ENCODE results near the gene HERC4.
"Not testable (repeated sequence)": the region's sequence is repeated elsewhere in the genome, so short reads cannot be mapped to it uniquely, and the experiment has no call there.

The HERC4 gene

DNA sequence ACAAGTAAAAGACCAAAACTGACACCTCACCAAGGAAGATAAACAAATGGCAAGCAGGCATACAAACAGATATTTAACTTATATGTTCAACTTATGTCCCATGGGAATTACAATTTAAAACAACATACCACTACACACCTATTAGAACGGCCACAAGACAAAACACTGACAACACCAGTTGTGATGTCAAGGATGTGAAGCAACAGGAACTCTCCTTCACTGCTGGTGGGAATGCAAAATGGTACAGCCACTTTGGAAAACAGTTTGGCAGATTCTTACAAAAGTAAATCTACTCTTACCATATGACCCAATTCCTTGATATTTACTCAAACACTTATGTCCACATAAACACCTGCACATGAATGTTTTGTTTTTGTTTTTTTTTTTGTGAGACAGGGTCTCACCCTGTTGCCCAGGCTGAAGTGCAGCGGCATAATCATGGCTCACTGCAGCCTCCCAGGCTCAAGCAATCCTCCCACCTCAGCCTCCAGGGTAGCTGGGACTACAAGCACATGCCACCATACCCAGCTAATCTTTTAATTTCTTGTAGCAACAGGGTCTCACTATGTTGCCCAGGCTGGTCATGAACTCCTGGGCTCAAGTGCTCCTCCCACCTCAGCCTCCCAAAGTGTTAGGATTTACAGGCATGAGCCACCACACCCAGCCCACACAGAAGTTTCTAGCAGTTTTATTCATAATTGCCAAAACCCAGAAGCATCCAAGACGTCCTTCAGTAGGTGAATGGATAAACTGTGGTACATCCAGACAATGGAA is 27.3 kb downstream of the HERC4 start:
- no peak for DNase-seq (ENCODE audit: low read depth in 2 of 2)

DNA sequence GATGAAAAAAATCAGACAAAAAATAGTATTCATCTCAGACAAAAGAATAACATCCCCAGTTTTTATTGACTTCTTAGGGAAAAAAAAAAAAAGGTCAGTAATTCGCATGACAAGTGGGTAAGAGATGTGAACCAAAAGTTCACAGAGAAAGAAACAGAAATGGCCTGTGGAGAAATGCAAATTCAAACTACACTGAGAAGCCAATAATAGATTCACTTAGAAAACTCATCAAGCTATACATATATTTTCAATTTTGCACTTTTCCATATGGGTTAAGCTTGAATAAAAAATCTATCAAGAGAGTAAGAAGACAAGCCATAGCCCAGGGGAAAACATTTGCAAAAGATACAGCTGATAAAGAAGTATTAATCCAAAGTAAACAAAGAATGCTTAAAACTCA is 28.0 kb downstream of the HERC4 start:
- no peak for DNase-seq (ENCODE audit: low read depth in 2 of 2)

DNA sequence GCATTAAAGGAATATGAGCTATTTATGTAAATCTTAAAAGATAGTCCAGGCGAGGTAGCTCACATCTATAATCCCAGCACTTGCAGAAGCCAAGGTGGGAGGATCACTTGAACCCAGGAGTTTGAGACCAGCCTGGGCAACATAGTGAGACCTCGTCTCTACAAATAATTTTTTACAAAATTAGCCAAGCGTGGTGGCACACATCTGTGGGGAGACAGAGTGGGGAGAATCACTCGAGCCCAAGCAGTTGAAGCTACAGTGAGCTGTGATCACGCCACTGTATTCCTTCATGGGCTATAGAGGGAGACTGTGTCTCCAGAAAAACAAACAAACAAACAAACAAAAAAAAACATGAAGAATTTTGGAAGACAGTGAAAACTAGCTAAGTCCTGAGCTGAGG is 28.4 kb downstream of the HERC4 start:
- no peak for DNase-seq (ENCODE audit: low read depth in 2 of 2)

DNA sequence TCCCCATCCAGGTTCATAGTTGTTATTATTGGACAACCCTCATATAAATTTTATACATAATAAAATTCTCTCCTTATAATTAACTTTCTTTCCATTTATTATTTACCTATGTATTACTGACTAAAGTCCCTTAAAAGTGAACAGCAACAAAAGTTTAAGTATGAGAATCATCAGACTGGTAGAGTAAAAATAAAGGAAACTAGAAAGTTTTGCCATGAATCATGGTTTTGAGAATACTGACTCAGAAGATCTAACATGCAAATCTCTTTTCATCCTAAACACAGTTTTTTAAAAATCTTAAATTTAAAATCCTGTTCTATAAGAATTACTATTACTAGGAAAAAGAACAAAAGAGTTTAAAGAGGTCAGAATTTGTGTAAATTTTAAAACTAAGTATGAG is 32.1 kb downstream of the HERC4 start:
- DNase-seq (ENCODE audit: low read depth in 2 of 2), result no peak

DNA sequence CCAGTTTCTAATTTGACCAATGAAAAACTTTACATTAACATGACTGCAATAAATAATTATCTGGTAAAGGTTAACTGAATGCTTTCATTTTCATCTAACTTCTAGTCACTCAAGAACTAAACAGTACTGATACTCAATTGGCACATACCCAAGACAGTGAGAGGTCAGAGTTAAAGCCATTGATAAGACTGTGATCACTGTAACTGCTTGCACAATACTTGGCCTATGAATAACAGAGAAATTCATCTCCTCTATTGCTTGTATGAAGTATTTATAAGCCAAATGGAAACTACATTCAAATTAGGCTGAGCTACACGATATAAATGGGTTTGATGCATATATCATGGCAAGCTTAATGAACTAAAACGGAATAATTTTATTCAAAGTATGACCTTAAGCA is 43.0 kb downstream of the HERC4 start:
- DNase-seq (ENCODE audit: low read depth in 2 of 2), result no peak

DNA sequence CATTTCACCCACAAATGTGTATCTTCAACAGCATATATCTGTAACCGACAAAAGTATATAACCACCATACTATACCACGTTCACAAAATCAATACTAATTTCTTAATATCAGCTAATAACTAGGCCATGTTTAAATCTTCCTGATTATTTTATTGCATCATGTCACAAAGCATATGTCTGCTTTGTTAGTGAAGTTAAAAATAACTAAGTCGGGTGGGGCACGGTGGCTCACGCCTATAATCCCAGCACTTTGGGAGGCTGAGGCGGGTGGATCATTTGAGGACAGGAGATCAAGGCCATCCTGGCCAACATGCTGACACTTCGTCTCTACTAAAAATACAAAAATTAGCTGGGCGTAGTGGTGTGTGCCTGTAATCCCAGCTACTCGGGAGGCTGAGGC is 47.7 kb downstream of the HERC4 start:
- no peak for DNase-seq (ENCODE audit: low read depth in 2 of 2)

DNA sequence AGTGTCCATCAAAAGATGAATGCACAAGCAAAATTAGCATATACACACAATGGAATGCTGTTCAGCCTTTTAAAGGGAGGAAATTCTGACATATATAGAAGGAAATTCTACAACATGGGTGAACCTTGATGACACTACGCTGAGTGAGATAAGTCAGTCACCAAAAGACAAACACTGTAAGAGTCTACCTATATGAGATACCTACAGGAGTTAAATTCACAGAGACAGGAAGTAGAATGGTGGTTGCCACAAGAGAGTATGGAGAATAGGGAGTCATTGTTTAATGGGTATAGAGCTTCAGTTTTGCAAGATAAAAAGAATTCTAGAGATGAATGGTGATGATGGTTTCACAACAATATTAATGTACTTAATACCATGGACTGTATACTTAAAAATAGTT is 51.8 kb downstream of the HERC4 start:
- no peak for DNase-seq (ENCODE audit: low read depth in 2 of 2)

DNA sequence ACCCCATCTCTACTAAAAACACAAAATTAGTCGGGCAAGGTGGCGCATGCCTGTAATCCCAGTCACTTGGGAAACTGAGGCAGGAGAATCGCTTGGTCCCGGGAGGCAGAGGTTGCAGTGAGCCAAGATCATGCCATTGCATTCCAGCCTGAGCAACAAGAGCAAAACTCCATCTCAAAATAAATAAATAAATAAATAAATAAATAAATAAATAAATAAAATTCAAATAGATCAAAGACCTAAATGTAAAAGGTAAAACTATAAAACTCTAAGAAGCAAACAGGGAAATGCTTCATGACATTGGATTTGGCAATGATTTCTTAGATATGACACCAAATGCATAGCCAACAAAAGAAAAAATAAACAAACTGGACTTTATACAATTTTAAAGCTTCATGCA is 52.8 kb downstream of the HERC4 start:
- DNase-seq (ENCODE audit: low read depth in 2 of 2), result not testable (repeated sequence)

DNA sequence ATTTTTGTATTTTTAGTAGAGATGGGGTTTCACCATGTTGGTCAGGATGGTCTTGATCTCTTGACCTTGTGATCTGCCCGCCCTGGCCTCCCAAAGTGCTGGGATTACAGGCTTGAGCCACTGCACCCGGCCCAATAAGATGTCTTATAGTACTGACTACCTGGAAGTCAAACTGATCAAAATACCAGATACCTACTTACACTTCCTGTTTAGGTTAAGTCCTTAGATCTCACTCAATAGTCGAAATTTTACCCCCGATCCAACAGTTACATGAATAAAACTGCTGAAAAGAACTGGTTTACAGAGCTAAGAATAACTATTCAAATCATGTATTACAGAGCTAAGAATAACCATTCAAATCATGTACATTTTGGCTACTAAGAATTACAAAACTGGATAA is 58.6 kb downstream of the HERC4 start:
- DNase-seq (ENCODE audit: low read depth in 2 of 2), result not testable (repeated sequence)

DNA sequence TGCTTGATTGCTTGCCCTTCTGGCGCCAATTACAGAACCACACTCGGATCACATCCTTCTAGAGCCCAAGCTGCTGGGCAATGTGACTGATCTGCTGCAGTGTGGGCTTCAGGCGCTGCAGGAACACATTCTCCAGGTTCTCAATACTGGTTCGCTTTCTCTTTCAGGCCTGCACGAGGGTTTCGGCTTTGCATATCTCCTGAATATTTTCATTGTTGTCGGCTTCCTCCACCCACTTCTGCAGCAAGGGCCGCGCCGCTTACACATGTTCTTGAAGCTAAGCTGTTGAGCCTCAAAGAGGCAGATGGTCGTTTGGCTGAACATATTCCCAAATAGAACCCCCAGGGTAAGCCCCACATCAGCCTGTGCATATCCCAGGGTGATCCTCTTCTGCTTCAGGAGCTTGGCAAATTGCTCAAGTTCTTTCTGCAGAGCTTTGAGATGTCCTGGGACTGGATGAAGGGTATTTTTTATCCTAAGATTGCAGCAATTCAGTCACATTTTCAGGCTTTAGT is 64.6 kb downstream of the HERC4 start:
- DNase-seq (ENCODE audit: low read depth in 2 of 2), result no peak

DNA sequence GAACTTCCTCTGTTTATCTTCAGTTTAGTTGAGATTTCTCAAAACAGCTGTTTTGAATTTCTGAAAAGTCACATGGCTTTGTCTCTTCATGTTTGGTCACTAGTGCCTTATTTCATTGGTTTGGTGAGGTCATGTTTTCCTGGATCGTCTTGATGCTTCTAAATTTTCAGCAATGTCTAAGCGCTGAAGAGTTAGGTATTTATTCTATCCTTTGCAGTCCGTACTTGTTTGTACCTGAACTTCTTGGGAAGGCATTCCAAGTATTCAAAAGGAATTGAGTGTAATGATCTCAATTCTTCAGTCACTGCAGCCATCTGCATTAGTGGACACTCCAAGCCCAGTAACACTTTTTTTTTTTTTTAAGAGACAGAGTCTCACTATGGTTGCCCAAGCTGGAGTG is 67.7 kb downstream of the HERC4 start:
- no peak for DNase-seq (ENCODE audit: low read depth in 2 of 2)

DNA sequence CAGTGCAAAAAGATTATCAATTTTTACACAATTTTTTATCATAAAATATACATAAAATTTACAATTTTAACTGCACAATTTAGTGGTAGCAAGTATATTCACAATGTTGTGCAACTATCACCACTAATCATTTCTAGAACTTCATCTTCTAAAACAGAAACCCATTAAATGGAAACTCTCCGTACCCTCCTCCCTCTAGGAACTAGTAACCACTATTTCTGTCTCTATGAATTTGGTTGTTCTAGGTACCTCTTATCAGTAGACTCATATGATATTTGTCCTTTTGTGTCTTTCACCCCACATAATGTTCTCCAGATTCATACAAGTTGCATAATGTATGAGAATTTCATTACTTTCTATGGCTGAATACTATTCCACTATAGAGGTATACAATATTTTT is 73.5 kb downstream of the HERC4 start:
- DNase-seq (ENCODE audit: low read depth in 2 of 2), result no peak

DNA sequence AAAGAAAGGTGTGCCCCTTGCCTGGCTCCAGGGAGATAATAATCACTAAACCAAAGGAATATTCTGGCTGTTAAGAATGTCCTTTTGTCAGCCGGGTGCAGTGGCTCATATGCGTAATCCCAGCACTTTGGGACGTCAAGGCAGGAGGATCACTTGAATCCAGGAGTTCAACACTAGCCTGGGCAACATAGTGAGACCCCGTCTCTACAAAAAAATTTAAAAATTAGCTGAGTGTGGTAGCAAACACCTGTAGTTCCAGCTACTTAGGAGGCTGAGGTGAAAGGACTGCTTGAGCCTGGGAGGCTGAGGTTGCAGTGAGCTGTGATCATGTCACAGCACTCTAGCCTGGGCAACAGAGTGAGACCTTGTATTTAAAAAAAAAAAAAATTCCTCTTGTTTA is 74.1 kb downstream of the HERC4 start:
- DNase-seq (ENCODE audit: low read depth in 2 of 2), result no peak

DNA sequence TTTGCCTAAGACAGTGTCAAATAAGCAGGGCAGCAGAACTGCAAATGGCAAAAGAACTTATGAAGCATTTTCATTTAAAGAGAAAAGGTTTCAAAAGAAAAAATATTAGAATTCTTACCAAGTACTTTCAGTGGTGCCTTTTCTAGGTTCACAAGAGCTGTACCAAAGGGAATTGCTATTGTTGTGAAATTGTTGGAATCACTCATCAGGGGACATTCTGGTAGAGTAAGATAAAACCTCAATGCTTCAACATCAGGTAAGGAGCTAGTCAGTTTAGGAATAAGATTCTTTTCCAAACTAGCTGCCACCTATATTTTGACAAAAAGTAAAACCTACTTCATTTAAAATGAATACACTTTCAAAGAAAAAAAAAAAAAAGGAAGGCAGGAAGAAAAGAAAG is 85.0 kb downstream of the HERC4 start:
- DNase-seq (ENCODE audit: low read depth in 2 of 2), result no peak

DNA sequence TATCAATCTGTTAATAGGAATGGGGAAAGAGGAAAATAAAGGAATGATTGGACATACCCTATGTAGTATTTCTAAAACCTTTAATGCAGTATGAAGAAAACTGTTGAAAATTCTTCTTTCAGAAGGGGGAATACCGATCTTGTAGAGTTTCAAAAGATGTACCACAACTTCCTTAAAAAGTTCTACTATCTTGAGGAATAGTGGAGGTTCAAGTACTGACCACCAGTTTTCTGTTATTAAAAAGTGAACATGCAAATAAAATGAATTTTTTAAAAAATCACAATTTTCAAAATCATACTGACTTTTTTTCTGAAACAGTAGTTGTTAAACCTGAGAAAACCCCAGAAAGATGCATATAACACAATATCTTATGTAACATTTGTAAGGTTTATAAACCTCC is 86.5 kb downstream of the HERC4 start:
- DNase-seq (ENCODE audit: low read depth in 2 of 2), result no peak

DNA sequence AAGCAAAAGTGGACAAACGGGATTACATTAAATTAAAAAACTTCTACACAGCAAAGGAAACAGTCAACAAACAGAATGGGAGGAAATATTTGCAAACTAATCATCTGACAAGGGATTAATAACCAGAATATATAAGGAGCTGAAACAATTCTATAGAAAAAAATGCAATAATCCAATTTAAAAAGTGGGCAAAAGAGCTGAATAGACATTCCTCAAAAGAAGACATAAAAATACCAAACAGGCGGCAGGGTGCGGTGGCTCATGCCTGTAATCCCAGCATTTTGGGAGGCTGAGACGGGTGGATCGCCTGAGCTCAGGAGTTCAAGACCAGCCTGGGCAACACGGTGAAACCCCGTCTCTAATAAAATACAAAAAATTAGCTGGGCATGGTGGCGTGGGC is 92.5 kb downstream of the HERC4 start:
- not testable (repeated sequence) for DNase-seq (ENCODE audit: low read depth in 2 of 2)

DNA sequence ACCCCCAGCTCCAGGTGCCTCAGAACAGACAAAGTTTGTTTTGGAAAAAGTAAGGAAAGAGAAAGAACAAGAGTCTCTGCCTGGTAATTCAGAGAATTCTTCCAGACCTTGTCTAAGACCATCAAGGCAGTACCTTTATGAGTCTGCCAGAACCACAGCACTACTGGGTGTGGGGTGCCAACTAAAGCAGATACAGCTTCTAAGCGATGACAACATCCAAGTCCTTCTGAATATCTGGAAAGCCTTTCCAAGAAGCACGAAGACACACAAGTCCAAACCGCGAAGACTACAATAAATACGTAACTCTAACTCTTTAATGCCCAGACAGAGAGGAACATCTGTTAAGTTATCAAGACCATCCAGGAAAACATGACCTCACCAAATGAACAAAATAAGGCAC is 96.3 kb downstream of the HERC4 start:
- no peak for DNase-seq (ENCODE audit: low read depth in 2 of 2)

DNA sequence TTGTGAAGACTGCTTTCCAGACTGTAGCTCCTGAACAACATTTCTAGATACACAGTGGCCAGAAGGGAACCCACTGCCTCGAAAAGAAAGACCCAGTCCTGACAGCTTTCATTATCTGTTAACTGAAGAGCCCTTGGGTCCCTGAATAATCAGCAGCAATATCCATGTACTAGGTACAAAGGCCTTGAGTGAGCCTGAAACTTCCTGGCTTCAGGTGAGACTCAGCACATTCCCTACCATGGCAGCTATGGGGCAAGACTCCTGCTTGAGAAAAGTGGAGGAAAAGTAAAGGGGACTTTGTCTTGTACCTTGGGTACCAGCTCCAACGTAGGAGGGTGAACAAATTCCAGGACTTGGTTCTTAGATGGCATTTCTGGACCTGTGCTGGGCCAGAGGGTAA is 97.8 kb downstream of the HERC4 start:
- no peak for DNase-seq (ENCODE audit: low read depth in 2 of 2)

DNA sequence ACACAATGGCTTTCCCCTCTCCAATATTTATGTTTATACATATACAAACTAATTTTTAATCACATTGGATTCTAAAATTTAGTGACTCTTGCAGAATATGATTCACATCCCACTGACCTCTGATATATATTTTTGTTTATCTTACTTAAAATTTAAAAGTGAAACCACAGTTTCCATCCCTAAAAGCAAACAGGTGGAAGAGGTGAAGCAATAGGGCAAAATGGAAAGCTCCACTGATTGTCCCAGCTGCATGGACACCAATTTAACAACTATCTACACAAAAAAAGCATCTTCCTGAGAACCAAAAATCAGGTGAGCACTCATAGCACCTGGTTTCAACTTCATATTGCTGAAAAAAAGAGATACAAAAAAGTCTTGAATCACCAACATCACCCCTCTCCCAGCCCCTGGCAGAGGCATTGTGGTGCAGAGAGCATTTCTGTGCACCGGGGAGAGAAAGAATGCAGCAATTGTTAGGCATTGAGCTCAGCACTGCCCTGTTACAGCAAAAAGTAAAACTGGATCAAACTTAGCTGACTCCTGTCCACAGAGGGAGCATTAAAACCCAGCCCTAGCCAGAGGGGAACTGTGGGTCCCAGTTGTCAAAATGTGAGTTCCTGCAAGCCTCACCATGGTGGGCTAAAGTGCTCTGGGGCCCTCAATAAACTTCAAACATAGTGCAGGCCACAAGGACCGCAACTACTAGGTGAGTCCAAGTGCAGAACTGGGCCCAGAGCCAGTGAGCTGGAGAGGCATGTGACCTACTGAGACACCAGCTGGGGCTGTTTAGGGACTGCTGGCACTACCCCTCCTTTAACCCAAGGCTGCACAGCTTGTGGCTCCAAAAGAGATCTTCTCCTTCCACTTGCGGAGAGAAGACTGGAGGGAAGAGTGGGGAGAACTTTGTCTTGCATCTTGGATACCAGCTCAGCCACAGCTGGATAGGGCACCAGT is 98.5 kb downstream of the HERC4 start:
- no peak for DNase-seq (ENCODE audit: low read depth in 2 of 2)

DNA sequence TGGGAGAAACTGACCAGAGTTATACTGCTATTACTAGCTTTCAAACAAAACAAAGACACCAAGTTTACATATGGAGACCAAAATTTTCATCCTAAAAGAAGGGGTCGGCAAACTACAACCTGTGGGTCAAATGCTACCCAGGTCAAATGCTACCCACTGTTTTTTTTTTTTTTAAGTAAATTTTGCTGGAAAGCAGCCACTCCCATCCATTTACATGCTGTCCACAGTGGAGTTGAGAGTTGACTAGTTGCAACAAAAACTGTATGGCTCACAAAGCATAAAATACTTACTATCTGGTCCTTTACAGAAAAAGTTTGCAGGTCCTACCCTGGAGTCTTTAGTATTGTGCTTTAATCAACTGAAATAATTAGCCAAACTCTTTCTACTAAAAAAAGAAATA is 99.2 kb downstream of the HERC4 start:
- no peak for DNase-seq (ENCODE audit: low read depth in 2 of 2)

DNA sequence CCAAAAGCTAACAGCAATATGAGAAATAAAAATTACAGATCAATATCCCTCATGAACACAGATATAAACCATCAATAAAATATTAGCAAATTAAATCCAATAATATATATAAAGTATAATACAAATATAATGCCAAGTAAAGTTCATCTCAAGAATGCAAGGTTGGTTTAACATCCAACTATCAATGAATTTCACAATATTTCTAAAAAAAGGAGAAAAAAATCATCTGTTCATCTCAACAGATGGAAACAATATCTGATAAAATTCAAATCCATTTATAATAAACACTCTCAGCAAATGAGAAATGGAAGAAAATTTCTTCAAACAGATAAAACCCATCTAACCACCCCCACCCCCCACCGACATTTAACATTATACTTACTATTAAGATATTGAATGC is 103.8 kb downstream of the HERC4 start:
- no peak for DNase-seq (ENCODE audit: low read depth in 2 of 2)

DNA sequence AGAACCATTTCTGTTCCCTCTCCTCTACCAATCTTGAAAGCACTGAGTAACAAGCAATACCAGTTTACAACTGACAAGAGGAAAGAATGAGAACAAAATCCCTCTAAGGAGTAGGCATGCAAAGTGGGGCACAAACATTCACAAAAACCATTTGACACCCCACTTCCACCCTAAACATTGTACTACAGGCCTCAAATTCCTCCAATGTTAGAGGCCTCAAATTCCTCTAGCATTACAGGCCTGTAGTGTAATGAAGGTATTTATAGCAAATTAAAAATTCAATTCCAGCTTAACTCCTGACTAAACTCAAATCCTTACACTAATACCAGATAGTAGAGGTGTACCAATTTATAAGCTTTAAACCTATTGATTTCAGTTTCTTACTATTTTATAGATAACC is 105.2 kb downstream of the HERC4 start:
- no peak for DNase-seq (ENCODE audit: low read depth in 2 of 2)

DNA sequence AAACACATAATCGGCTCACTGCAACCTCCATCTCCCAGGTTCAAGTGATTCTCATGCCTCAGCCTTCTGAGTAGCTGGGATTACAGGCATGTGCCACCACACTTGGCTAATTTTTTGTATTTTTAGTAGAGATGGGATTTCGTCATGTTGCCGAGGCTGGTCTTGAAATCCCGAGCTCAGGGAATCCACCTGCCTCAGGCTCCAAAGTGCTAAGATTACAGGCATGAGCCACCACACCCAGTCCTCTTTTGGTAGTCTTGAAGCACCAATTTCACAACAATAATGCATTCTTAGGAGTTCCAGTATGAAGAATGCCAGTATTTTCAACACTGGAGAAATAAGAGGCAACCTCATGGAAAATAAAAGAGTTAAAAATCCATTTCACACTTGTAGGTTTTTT is 109.0 kb downstream of the HERC4 start:
- DNase-seq (ENCODE audit: low read depth in 2 of 2), result not testable (repeated sequence)
